Body of pancreas (tissue), 4 donors: ENCODE measurements around the gene TRIOBP. TPM values are rescaled to one million over a fixed set of nuclear protein-coding genes. Genes with fewer than 3 reads are reported as not detected.

Experiments
- ATAC-seq: fragments of 150-250 bp; one replicate; pipeline ENCODE4 v1.9.1; 2016
- DNase-seq, 4 donors: peaks; one replicate each; pipeline ENCODE4 v3.0.0-alpha.2; 2019
- H3K27ac ChIP-seq, 4 donors: fragments of 200-600 bp; sonication (generic); 1 replicate in 3 of 4; 2 replicates in 1 of 4; pipeline versions ENCODE4 v1.5.1 to v1.6.1; 2016 to 2019; ENCODE audit warnings: mild to moderate bottlenecking in 1 of 4, mixed read lengths in 1 of 4, moderate library complexity in 1 of 4
- H3K27me3 ChIP-seq, 2 donors: fragments of 200-600 bp; sonication (generic); one replicate each; pipeline ENCODE4 v1.6.0; 2016; ENCODE audit warnings: mild to moderate bottlenecking in 1 of 2
- H3K36me3 ChIP-seq, 2 donors: fragments of 200-600 bp; sonication (generic); replicated peaks in 1 of 2; 2 replicates each; pipeline ENCODE4 v1.5.1; 2016; ENCODE audit warnings: low read depth in 2 of 2; ENCODE audit not compliant: insufficient read depth in 1 of 2
- H3K4me1 ChIP-seq: fragments of 200-600 bp; sonication (generic); one replicate; pipeline ENCODE4 v1.6.0; 2016
- H3K4me3 ChIP-seq, 2 donors: fragments of 200-600 bp; sonication (generic); 1 replicate in 1 of 2; 2 replicates in 1 of 2; pipeline ENCODE4 v1.5.1; 2016 to 2019
- H3K9me3 ChIP-seq, 3 donors: fragments of 200-600 bp; sonication (generic); 1 replicate in 2 of 3; 2 replicates in 1 of 3; pipeline ENCODE4 v1.5.1; 2016
- POLR2A ChIP-seq, 3 donors: fragments of 450-650 bp; IDR thresholded peaks; one replicate each; pipeline ENCODE4 v1.6.1; 2016; ENCODE audit warnings: antibody characterized with exemption in 3 of 3, mild to moderate bottlenecking in 2 of 3
- WGBS, 2 donors: methylation state at CpG; one replicate each; pipeline ENCODE4 v1.1.5; 2017; 5-methylcytosine and 5-hydroxymethylcytosine counted together
- intact Hi-C: fragments of 100-400 bp; cut with DNase I; formaldehyde crosslinking; loops from one replicate; pipeline ENCODE4 v1.15.1; 2023
- total RNA-seq, 2 donors: library from RNA; depleted of rRNA; stranded (reverse); fragments of >200 nt; gene quantifications; one replicate each; pipeline ENCODE4 v1.1.0, GENCODE V29; 2016
- TF ChIP-seq, protein P1 (sequence below), 7 experiments: fragments of 450-650 bp in 4 of 7; fragments of 200-600 bp in 3 of 7; sonication (generic) in 3 of 7; IDR thresholded peaks; one replicate each; pipeline ENCODE4 v1.5.1; 2016 to 2019; ENCODE audit warnings: antibody characterized with exemption in 7 of 7

TRIOBP gene
- total RNA-seq, 2 donors from 2014 or later, result 65.6 to 76.5 TPM

DNA sequence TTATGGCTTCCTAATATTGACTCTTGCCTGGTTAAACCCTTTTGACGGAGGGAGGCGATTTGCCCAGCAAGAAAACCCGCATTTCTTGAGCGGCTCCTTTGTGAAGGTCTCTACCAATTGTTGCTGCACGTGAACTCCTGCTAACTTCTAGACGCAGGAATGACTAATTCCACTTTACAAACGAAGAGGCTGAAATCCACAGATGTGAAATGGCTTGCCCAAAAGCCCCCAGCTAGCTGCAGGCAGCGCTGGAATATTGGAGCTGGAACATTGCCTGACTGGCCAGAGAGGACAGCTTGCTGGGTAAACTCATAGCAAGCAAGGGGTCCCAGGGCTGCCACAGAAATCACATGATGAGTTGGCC, 111.4 kb downstream of the TRIOBP start:
- H3K4me1 ChIP-seq, result peaks cover 63% of the 10 kb centered on the region

DNA sequence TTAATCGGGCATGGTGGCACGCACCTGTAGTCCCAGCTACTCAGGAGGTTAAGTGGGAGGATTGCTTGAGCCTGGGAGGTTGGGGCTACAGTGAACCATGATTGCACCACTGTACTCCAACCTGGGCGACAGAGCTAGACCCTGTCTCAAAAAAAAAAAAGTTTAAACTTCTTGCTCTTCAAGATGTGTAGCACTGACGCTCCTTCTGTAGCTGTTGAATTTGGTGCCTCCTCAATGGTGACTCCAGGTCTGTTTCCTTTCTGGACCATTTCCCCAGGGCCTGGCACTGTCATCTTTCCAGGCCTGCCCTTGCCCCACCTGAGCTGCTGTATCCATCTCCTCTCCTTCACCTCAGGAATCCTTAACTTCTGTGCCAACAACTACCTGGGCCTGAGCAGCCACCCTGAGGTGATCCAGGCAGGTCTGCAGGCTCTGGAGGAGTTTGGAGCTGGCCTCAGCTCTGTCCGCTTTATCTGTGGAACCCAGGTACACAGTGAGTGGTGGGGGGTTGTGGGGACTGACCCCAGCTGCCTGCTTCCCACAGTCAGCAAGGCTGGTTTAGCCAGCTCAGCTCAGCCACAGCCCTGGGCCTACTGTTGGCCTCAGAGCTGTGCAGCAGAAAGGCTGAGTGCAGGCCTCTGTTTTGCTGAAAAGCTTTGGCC, 113.0 kb downstream of the TRIOBP start:
- DNase-seq (peak; percentile 85 to 93 (median 92)), ATAC-seq (peak; percentile 55)
- H3K36me3 ChIP-seq, result no peaks in the 10 kb centered on the region
- TF ChIP-seq, protein P1, sequence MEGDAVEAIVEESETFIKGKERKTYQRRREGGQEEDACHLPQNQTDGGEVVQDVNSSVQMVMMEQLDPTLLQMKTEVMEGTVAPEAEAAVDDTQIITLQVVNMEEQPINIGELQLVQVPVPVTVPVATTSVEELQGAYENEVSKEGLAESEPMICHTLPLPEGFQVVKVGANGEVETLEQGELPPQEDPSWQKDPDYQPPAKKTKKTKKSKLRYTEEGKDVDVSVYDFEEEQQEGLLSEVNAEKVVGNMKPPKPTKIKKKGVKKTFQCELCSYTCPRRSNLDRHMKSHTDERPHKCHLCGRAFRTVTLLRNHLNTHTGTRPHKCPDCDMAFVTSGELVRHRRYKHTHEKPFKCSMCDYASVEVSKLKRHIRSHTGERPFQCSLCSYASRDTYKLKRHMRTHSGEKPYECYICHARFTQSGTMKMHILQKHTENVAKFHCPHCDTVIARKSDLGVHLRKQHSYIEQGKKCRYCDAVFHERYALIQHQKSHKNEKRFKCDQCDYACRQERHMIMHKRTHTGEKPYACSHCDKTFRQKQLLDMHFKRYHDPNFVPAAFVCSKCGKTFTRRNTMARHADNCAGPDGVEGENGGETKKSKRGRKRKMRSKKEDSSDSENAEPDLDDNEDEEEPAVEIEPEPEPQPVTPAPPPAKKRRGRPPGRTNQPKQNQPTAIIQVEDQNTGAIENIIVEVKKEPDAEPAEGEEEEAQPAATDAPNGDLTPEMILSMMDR (IDR thresholded peaks at IDR 0.05), result no peak
- peak; percentile 39 to 70 (median 70) for TF ChIP-seq POLR2A (IDR thresholded peaks at IDR 0.05)
- peak overlapping the region; percentile 39 to 92 (median 89) for H3K27ac ChIP-seq
- WGBS, 2 donors, result 30 to 48% methylated on average over 5 of the region's 5 CpGs
- no peaks in the 10 kb centered on the region for H3K9me3 ChIP-seq
- peaks cover 49% of the 10 kb centered on the region for H3K4me1 ChIP-seq
- intact Hi-C loops, result no loop called here
- H3K27me3 ChIP-seq, result no peaks in the 10 kb centered on the region
- H3K4me3 ChIP-seq, result no peak overlapping the region

More for the DNA sequence above, 111.4 kb downstream of the TRIOBP start:
- H3K27ac ChIP-seq, result peak overlapping the region; percentile 64 to 92 (median 89)
- peak overlapping the region; percentile 13 to 52 for H3K4me3 ChIP-seq
- no peaks in the 10 kb centered on the region for H3K27me3 ChIP-seq
- ATAC-seq (no peak), DNase-seq (peak in 1 of 4 donors; percentile 38)
- H3K36me3 ChIP-seq, result no peaks in the 10 kb centered on the region
- intact Hi-C loops, result no loop called here
- H3K9me3 ChIP-seq, result no peaks in the 10 kb centered on the region
- TF ChIP-seq POLR2A (IDR thresholded peaks at IDR 0.05), result no peak
- TF ChIP-seq, protein P1 (IDR thresholded peaks at IDR 0.05), result no peak
- WGBS, 2 donors, result 3 to 7% methylated on average over 5 to 8 of the region's 8 CpGs

DNA sequence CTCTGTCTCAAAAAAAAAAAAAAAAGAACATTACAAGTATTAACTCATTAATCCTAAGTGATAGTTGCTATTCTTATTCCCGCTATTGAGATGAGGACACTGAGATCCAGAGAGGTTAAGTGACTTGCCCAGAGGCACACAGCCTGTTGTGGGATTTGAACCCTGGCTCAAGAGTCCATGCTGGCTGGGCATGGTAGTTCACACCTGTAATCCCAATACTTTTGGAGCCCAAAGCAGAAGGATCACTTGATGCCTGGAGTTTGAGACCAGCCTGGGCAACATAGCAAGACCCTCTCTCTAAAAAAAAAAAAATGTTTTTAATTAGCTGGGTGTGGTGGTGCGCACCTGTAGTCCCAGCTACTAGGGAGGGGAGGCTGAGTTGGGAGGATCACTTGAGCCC, 115.0 kb downstream of the TRIOBP start:
- TF ChIP-seq, protein P1 (IDR thresholded peaks at IDR 0.05), result no peak
- TF ChIP-seq POLR2A (IDR thresholded peaks at IDR 0.05), result no peak
- no peaks in the 10 kb centered on the region for H3K9me3 ChIP-seq
- H3K27me3 ChIP-seq, result no peaks in the 10 kb centered on the region
- no peak overlapping the region for H3K4me3 ChIP-seq
- peaks cover 42% of the 10 kb centered on the region for H3K4me1 ChIP-seq
- DNase-seq (no peak), ATAC-seq (no peak)
- H3K27ac ChIP-seq, result peak overlapping the region in 1 of 4 donors; percentile 92
- peaks cover 0 to 2% of the 10 kb centered on the region in 2 donors for H3K36me3 ChIP-seq
- intact Hi-C loops, result no loop called here
- WGBS, 2 donors, result 88 to 96% methylated on average over 2 of the region's 2 CpGs

DNA sequence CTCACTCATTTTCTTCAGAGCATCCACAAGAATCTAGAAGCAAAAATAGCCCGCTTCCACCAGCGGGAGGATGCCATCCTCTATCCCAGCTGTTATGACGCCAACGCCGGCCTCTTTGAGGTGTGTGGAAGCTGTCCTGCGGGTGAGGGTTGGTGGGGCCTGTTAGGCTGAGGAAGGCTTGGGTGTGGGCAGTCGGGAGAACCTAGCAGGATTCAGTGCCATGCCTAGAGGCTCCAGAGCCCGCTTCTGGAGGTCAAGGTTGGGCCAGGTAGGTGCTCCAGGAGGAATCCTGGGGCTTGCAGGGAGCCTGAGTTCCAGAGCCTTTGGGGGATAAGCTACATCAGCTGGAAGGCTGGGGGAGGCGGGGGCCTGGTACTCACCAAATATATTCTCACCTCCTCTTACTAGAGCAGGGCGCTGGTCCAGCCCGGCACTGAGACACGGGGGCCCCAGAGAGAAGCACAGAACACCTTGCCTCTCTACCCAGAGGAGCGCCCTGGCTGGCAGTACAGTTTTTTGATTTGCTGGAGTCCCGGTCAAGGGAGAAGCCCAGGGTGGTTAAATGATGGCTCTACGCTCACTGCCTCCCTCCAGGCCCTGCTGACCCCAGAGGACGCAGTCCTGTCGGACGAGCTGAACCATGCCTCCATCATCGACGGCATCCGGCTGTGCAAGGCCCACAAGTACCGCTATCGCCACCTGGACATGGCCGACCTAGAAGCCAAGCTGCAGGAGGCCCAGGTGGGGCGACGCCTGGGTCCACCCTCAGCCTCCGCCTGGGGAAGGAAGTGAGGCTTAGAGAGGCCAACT, 116.2 kb downstream of the TRIOBP start:
- no peaks in the 10 kb centered on the region for H3K9me3 ChIP-seq
- ATAC-seq (no peak), DNase-seq (no peak)
- WGBS, 2 donors, result 84 to 87% methylated on average over 16 to 27 of the region's 27 CpGs
- TF ChIP-seq, protein P1 (IDR thresholded peaks at IDR 0.05), result no peak
- no peak for TF ChIP-seq POLR2A (IDR thresholded peaks at IDR 0.05)
- no peaks in the 10 kb centered on the region for H3K27me3 ChIP-seq
- intact Hi-C loops, result no loop called here
- no peak overlapping the region for H3K27ac ChIP-seq
- H3K36me3 ChIP-seq, result peaks cover 0 to 2% of the 10 kb centered on the region in 2 donors
- H3K4me3 ChIP-seq, result no peak overlapping the region
- H3K4me1 ChIP-seq, result peaks cover 48% of the 10 kb centered on the region
